Neutrophil (primary cell): ENCODE data around the gene CHST12.

Experiments used
- H3K27ac ChIP-seq: fragments of 200-600 bp; sonication (generic); 2 replicates; pipeline ENCODE4 v1.5.1; 2016; ENCODE audit warnings: mild to moderate bottlenecking, moderate library complexity
- H3K27me3 ChIP-seq: fragments of 200-600 bp; sonication (generic); 2 replicates; pipeline ENCODE4 v1.6.0; 2016; ENCODE audit warnings: mild to moderate bottlenecking
- H3K36me3 ChIP-seq: fragments of 200-600 bp; sonication (generic); 2 replicates; pipeline ENCODE4 v1.5.1; 2017
- H3K4me1 ChIP-seq, 2 experiments: fragments of 200-600 bp in 1 of 2; sonication (generic) in 1 of 2; 1 replicate in 1 of 2; 2 replicates in 1 of 2; pipeline versions ENCODE4 v1.5.1 to v1.6.1; 2013 to 2016; ENCODE audit warnings: low read depth in 1 of 2, low read length in 1 of 2, mild to moderate bottlenecking in 1 of 2, moderate library complexity in 1 of 2; ENCODE audit not compliant: control insufficient read depth in 1 of 2, insufficient read depth in 1 of 2
- H3K4me3 ChIP-seq, 2 experiments: fragments of 200-600 bp in 1 of 2; sonication (generic) in 1 of 2; 1 replicate in 1 of 2; 2 replicates in 1 of 2; pipeline ENCODE4 v1.5.1; 2013 to 2016; ENCODE audit warnings: low read depth in 1 of 2, low read length in 1 of 2, mild to moderate bottlenecking in 1 of 2, moderate library complexity in 1 of 2
- H3K9me3 ChIP-seq: fragments of 200-600 bp; sonication (generic); 2 replicates; pipeline ENCODE4 v1.5.1; 2016
- TF ChIP-seq, protein P1 (sequence below): fragments of 200-600 bp; sonication (generic); IDR thresholded peaks from 2 replicates; pipeline ENCODE4 v1.5.1; 2016; ENCODE audit warnings: antibody characterized with exemption

The CHST12 gene

DNA sequence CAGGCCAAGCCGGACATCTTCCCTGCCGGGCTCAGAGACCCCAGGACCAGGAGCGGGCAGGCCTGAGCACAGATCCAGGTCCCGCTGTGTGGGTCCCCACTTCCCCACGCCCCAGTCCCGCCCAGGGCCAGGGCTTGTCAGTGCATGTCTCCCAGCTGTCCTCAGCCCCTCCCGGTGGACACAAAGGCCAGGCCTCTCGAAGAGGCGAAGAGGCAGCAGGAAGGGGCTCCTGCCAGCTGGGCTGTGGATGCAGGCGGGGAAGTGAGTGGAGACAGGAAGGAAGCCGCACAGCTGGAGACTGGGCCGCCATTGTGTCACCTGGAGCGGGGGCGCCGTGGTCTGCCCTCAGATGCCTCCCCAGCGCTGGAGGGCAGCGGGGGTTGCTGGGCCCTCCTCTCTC is 68.0 kb downstream of the CHST12 start:
- Histone ChIP-seq H3K4me3 (no peak overlapping the region), H3K9me3 (no peaks in the 10 kb centered on the region), H3K4me1 (peaks cover 23 to 31% of the 10 kb centered on the region in 2 experiments), H3K36me3 (no peaks in the 10 kb centered on the region), H3K27ac (no peak overlapping the region), H3K27me3 (peaks cover 9% of the 10 kb centered on the region)
- TF ChIP-seq, protein P1, sequence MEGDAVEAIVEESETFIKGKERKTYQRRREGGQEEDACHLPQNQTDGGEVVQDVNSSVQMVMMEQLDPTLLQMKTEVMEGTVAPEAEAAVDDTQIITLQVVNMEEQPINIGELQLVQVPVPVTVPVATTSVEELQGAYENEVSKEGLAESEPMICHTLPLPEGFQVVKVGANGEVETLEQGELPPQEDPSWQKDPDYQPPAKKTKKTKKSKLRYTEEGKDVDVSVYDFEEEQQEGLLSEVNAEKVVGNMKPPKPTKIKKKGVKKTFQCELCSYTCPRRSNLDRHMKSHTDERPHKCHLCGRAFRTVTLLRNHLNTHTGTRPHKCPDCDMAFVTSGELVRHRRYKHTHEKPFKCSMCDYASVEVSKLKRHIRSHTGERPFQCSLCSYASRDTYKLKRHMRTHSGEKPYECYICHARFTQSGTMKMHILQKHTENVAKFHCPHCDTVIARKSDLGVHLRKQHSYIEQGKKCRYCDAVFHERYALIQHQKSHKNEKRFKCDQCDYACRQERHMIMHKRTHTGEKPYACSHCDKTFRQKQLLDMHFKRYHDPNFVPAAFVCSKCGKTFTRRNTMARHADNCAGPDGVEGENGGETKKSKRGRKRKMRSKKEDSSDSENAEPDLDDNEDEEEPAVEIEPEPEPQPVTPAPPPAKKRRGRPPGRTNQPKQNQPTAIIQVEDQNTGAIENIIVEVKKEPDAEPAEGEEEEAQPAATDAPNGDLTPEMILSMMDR = no peak

DNA sequence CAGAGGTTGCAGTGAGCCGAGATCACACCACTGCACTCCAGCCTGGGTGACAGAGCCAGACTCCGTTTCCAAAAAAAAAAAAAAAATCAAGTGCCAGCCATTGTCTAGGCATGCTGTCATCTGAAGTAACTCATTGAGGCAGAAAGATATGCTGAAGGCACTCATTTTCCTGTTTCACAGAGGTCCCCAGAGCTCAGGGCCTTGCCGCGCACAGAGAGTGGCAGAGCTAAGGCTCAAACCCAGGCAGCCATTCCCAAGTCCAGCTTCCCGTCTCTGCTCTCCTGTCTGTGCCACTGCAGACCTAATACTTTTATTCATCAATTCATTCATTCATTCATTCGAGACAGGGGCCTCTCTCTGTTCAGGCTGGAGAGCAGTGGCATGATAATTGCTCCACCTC is 69.3 kb downstream of the CHST12 start:
- no peaks in the 10 kb centered on the region for H3K9me3 ChIP-seq
- TF ChIP-seq, protein P1 = no peak
- no peaks in the 10 kb centered on the region for H3K36me3 ChIP-seq
- peaks cover 21% of the 10 kb centered on the region for H3K27me3 ChIP-seq
- H3K4me3 ChIP-seq = no peak overlapping the region
- H3K27ac ChIP-seq = no peak overlapping the region
- H3K4me1 ChIP-seq = peaks cover 19 to 30% of the 10 kb centered on the region in 2 experiments

DNA sequence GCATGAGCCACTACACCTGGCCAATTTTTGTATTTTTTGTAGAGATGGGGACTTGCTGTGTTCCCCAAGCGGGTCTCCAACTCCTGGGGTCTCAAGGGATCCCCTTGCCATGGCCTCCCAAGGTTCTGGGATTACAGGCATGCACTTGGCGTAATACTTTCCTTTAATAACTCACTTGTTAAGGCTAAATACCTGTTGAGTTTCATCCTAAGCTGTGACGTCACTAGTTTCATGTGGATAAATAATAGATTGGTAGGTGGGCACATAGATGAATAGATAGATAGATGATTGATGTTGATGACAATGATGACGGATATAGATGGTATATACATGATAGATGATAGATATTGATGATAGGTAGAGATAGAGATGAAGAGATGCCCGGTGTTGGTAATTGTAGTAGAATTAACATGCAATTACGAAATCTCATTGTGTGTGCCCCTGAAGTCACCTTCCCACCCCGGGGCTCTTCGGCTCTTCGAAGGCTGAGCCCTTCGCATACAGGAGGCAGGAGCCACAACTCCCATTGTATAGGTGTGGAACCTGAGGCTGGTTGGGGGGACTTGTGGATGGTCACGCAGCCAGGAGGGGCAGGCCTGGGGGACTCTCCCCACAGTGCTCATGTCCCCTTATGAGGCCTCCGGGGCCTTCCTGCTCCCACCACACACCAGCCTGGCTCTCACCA is 70.2 kb downstream of the CHST12 start:
- H3K4me3 ChIP-seq = no peak overlapping the region
- H3K36me3 ChIP-seq = no peaks in the 10 kb centered on the region
- H3K4me1 ChIP-seq = peaks cover 19 to 30% of the 10 kb centered on the region in 2 experiments
- H3K27me3 ChIP-seq = peaks cover 30% of the 10 kb centered on the region
- TF ChIP-seq, protein P1 = no peak
- H3K9me3 ChIP-seq = no peaks in the 10 kb centered on the region
- no peak overlapping the region for H3K27ac ChIP-seq

DNA sequence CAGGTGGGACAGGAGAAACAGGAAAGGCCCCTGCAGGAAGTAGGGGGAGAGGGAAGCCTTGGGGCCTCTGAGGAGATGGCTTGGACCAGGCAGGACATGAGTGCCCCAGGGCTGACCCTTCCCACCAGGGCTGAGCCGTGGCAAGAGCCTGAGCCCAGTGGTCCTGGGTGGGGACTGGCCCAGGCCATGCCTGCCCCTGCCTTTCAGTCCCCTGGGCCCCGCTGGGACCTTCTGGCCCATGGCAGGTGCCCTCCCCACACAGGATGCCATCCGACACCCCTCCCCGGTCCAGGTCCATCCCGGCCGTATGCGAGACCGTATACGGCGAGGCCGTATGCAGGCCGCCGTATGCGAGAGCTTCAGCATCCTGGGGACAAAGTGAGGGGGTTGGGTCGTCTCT is 70.8 kb downstream of the CHST12 start:
- no peak overlapping the region for H3K4me3 ChIP-seq
- no peaks in the 10 kb centered on the region for H3K36me3 ChIP-seq
- peaks cover 15 to 24% of the 10 kb centered on the region in 2 experiments for H3K4me1 ChIP-seq
- H3K27ac ChIP-seq = no peak overlapping the region
- peaks cover 36% of the 10 kb centered on the region for H3K27me3 ChIP-seq
- TF ChIP-seq, protein P1 = no peak
- H3K9me3 ChIP-seq = no peaks in the 10 kb centered on the region

DNA sequence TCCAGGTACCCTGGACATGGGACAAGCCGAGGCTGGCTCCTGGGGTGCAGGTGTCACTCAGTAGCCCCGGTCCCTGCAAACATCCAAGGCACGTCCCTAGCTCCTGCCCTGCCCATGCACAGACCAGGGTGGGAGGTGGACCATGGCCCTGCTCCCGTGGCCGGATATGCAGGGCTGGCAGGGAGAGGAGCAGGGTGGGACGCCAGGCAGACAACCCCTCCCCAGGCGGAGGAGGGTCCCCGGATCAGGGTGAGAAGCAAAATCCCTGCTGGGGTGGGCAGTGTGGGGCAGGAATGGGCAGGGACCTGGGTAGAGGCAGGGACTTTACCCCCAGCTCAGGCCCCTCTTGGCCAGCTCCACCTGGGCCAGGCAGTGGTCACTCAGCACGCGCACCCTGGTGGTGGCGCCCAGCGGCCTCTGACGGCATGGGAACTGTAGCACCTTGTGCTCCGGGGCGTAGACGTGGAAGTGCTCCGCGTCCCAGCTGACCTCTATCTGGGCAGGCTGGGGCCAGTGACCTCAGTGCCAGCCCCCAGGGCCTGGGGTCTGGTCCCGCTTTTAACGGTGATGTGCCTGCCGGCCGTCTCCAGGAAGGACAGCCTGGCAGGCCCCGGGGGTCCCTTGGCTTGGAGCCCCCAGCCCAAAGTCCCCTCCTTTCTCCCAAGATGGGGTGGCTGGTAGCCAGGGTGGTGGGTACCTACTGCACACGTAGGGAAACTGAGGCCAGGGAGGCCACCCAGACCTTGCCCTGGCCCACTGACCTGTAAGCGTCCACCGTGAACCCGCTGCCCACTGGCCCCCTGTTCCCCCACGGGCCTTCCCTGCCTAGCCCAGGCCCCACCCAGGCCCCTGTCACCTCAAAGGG is 71.6 kb downstream of the CHST12 start:
- no peak overlapping the region for H3K4me3 ChIP-seq
- no peak overlapping the region for H3K27ac ChIP-seq
- no peaks in the 10 kb centered on the region for H3K36me3 ChIP-seq
- H3K9me3 ChIP-seq = no peaks in the 10 kb centered on the region
- TF ChIP-seq, protein P1 = no peak
- peaks cover 7 to 16% of the 10 kb centered on the region in 2 experiments for H3K4me1 ChIP-seq
- H3K27me3 ChIP-seq = peaks cover 40% of the 10 kb centered on the region
